Choroid plexus epithelial cell (primary cell): Measurements from ENCODE around the gene RBM15.

Experiments used
- DNase-seq: peaks from one replicate; pipeline ENCODE4 v3.0.0-alpha.2; 2010; ENCODE audit warnings: low read depth
- H3K4me3 ChIP-seq: 2 replicates; pipeline ENCODE4 v1.5.1; 2011; ENCODE audit warnings: low read depth, mild to moderate bottlenecking, control low read depth, low read length, moderate library complexity
- CTCF ChIP-seq: conservative IDR thresholded peaks from 2 replicates; pipeline ENCODE4 v1.5.1; 2011; ENCODE audit warnings: low read depth, mild to moderate bottlenecking, control low read depth, inconsistent platforms, low read length, moderate library complexity

The RBM15 gene

DNA sequence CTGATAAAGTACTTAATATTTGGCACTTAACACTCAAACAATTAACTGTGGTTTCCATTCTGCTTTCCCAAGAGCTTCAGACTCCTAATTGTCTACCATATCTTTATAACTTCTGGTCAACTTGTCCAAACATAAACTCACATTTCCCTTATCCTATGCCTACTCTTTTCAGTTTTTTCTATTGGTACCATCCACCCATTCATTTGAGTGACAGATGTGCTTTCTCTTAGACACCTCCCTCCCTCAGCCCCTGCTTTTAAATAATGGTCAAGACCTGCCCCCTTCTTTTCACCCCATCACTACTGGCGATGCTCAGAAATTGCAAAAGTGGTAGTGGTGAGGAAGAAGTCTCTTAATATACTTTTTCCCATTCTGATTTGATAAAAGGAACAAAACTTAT lies 46.2 kb downstream of the RBM15 start:
- DNase-seq = no peak
- H3K4me3 ChIP-seq = no peak overlapping the region
- no peak for TF ChIP-seq CTCF

DNA sequence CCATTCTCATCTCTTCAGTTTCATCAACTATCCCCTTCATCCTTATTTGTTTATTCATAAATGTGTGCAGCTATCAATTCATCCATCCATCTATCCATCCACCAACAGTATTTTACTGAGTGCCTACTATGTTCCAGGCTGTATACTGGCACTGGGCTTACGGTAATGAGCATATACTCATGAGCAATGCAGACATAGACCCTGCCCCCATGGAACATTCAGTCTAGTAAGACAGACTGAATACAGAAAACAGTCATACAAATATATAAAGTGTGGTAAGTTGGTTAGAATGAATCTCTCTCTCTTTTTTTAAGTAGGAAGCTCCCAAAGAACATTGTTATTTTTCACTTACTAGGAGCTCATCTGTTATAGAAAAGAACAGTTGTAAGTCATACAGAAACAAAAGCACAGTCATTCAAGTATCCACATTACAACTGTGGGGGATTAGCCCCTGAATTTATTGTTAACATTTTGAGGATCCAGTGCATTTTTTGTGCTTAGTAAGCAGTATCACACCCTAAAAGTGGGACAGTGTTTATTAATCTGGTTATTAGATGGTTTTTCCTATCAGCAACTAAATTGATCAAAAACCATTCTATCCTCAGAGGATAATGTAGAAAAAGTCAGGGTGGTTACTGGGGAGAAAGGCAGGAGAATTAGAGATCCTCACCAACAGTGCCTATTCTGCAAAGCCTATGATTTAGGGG lies 48.0 kb downstream of the RBM15 start:
- no peak overlapping the region for H3K4me3 ChIP-seq
- TF ChIP-seq CTCF = no peak
- no peak for DNase-seq

- DNase-seq = peak; percentile 91
- TF ChIP-seq CTCF = peak; percentile 29
- peak overlapping the region; percentile 54 for H3K4me3 ChIP-seq
Observed at GRCh38 chr1:110390096-110390495, 50.9 kb downstream of the RBM15 start.

GRCh38 chr1:110390692-110391245 lies 51.6 kb downstream of the RBM15 start, which contains the start of gene SLC16A4:
TSS of gene SLC16A4 (minus strand) at chr1:110391026. CDS start at chr1:110389323, 1,703 bp downstream.
- TF ChIP-seq CTCF = no peak
- peak; percentile 86 for DNase-seq
- H3K4me3 ChIP-seq = peak within 1 kb of the TSS; percentile 54

DNA sequence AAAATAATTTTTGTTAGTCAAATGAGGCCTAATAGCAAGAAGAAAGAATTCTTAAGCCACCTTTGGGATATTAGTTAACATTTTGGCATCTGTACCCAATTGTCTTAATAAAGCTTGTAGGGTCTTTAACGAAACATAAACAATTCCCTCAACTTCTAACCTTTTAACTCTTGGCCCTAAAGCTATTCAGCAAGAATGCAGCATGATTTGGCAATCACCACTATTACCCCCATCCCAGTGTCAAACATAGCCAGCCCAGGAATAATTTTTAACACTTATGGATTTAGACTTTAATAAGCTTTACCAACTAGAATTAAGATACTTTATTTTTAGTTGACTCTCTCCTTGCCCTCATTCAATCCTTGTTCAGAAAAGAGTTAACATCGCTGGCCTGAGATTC lies 54.1 kb downstream of the RBM15 start:
- peak; percentile 34 for DNase-seq
- no peak overlapping the region for H3K4me3 ChIP-seq
- TF ChIP-seq CTCF = no peak

DNA sequence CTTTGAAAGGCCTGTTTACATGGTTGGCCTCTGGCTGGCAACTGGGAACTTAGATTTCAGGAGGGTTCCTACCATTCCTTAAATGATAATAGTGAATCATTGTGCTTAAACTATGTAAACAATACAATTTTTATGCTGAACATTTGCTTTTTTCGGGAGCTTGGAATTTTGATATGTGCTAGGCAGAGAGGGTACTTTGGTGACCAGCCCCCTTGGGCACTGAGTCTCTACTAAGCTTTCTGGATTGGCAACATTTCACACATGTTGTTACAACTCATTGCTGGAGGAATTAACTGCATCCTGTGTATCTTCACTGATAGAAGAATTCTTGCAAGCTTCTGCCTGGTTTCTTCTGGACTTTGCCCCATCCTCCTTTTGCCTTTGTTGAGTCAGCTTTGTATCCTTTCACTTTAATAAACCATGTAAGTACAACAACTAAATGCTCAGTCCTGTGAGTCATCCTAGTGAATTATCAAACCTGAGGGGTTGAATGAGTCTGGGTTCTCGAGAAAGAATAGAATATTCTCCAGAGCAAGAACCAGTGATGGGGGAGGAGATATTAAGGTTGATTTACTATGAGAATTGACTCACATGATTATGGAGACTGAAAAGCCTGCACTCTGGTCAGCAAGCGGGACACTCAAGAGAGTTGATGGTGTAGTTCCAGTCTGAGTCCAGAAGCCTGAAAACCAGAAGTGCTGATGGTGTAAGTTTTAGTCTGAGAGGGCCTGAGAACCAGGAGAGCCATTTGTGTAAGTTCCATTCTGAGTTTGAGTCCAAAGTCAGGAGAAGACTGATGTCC lies 54.7 kb downstream of the RBM15 start:
- no peak for TF ChIP-seq CTCF
- DNase-seq = peak; percentile 87
- H3K4me3 ChIP-seq = no peak overlapping the region
